Breast epithelium (tissue), 4 donors: ENCODE data around the gene ADRM1. TPM values are rescaled to one million over a fixed set of nuclear protein-coding genes. Genes with fewer than 3 reads are reported as not detected.

Source experiments
- DNase-seq, 2 donors: peaks; one replicate each; pipeline ENCODE4 v3.0.0-alpha.2; 2019; ENCODE audit warnings: low spot score in 2 of 2
- H3K27ac ChIP-seq, 2 donors: fragments of 200-600 bp; sonication (generic) in 1 of 2; one replicate each; pipeline ENCODE4 v1.5.1; 2016 to 2019; ENCODE audit warnings: mild to moderate bottlenecking in 1 of 2
- H3K27me3 ChIP-seq, 2 donors: fragments of 200-600 bp; sonication (generic) in 1 of 2; one replicate each; pipeline versions ENCODE4 v1.5.1 to v1.6.0; 2017 to 2019; ENCODE audit warnings: control low read depth in 1 of 2, mild to moderate bottlenecking in 1 of 2
- H3K36me3 ChIP-seq: fragments of 200-600 bp; one replicate; pipeline ENCODE4 v1.5.1; 2019
- H3K4me1 ChIP-seq, 2 donors: fragments of 200-600 bp; sonication (generic); one replicate each; pipeline ENCODE4 v1.5.1; 2016 to 2019; ENCODE audit warnings: control low read depth in 1 of 2
- H3K4me3 ChIP-seq, 3 donors: fragments of 200-600 bp; sonication (generic); 1 replicate in 2 of 3; 2 replicates in 1 of 3; pipeline ENCODE4 v1.5.1; 2016 to 2019; ENCODE audit warnings: mild to moderate bottlenecking in 3 of 3, moderate library complexity in 2 of 3
- H3K9me3 ChIP-seq, 2 donors: fragments of 200-600 bp; sonication (generic) in 1 of 2; one replicate each; pipeline ENCODE4 v1.5.1; 2016 to 2019; ENCODE audit warnings: control low read depth in 1 of 2
- POLR2A ChIP-seq: fragments of 450-650 bp; IDR thresholded peaks from one replicate; pipeline ENCODE4 v1.6.1; 2016; ENCODE audit warnings: antibody characterized with exemption, mild to moderate bottlenecking, moderate library complexity
- POLR2AphosphoS5 ChIP-seq, 3 donors: sonication (generic); formaldehyde crosslinking; IDR thresholded peaks; one replicate each; pipeline ENCODE4 v1.6.1; 2017; ENCODE audit warnings: antibody characterized with exemption in 3 of 3
- intact Hi-C: fragments of 100-400 bp; cut with DNase I; formaldehyde crosslinking; loops from one replicate; pipeline ENCODE4 v1.15.1; 2023; ENCODE audit warnings: low total_unique reads
- total RNA-seq, 3 donors: library from RNA; depleted of rRNA; stranded (reverse); fragments of >200 nt; gene quantifications; one replicate each; pipeline ENCODE4 v1.1.0, GENCODE V29; 2016
- TF ChIP-seq, protein P1 (sequence below), 3 donors: fragments of 450-650 bp; IDR thresholded peaks; one replicate each; pipeline ENCODE4 v1.5.1; 2016 to 2017; ENCODE audit warnings: antibody characterized with exemption in 3 of 3, mild to moderate bottlenecking in 3 of 3, moderate library complexity in 3 of 3

Gene ADRM1
- total RNA-seq, 3 donors from 2014 or later: 80.2 to 131 (median 105) TPM

DNA sequence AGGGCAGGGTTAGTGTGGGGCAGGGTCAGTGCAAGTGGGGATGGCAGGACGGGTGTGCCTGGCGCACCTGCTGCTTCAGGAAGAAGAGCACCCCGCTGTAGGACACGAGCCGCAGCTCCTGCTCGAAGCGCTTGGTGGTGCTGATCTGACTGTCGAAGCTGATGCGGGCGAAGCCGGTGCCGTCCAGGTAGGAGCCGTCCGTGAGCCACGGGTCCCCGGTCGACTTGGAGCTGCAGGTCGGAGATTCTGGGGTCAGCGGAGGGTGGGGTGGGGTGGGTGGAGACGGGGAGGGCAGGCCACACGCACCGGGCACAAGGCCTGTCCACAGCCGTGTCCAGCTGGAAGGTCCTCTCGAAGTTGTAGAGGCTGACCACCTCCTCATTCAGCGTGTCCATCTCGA is 10.2 kb downstream of the ADRM1 start:
- Histone ChIP-seq H3K4me1 (no peaks in the 10 kb centered on the region), H3K4me3 (no peak overlapping the region), H3K27me3 (no peaks in the 10 kb centered on the region), H3K36me3 (no peaks in the 10 kb centered on the region), H3K27ac (no peak overlapping the region), H3K9me3 (no peaks in the 10 kb centered on the region)
- TF ChIP-seq POLR2A: no peak
- TF ChIP-seq, protein P1, sequence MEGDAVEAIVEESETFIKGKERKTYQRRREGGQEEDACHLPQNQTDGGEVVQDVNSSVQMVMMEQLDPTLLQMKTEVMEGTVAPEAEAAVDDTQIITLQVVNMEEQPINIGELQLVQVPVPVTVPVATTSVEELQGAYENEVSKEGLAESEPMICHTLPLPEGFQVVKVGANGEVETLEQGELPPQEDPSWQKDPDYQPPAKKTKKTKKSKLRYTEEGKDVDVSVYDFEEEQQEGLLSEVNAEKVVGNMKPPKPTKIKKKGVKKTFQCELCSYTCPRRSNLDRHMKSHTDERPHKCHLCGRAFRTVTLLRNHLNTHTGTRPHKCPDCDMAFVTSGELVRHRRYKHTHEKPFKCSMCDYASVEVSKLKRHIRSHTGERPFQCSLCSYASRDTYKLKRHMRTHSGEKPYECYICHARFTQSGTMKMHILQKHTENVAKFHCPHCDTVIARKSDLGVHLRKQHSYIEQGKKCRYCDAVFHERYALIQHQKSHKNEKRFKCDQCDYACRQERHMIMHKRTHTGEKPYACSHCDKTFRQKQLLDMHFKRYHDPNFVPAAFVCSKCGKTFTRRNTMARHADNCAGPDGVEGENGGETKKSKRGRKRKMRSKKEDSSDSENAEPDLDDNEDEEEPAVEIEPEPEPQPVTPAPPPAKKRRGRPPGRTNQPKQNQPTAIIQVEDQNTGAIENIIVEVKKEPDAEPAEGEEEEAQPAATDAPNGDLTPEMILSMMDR (IDR thresholded peaks at IDR 0.05): no peak
- no peak for TF ChIP-seq POLR2AphosphoS5 (IDR thresholded peaks at IDR 0.05)
- intact Hi-C loops: loop anchor here (5.0 kb wide), 1 partner anchor 64 kb away; no protein-coding TSS in a partner anchor
- DNase-seq: no peak

DNA sequence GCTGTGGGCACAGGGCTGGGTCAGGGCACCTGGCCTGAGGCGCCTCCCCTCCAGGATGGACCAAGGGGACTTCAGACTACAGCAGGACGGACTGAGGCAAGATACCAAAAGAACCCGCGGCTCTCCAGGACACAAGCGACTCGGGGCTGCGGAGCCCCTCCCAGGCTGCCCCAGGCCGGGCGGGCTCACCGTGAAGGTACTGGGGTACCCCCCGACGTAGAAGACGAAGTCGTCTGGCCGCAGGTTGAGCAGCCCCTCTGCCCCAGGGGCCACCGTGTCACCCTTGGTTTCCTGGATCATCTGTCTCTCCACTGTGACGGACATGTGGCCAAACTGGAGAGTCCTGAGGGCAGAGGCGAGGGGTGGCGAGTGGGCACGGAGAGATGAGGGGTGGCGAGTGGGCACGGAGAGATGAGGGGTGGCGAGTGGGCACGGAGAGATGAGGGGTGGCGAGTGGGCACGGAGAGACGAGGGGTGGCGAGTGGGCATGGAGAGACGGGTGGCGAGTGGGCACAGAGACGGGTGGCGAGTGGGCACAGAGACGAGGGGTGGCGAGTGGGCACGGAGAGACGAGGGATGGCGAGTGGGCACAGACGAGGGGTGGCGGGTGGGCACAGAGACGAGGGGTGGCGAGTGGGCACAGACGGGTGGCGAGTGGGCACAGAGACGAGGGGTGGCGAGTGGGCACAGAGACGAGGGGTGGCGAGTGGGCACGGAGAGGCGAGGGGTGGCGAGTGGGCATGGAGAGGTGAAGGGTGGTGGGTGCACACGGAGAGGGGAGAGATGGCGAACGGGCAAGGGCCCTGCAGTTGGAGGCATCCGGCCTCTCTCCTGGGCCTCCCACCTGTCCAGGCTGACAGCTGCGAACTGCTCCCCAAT is 10.9 kb downstream of the ADRM1 start:
- Histone ChIP-seq H3K4me3 (no peak overlapping the region), H3K27ac (no peak overlapping the region), H3K27me3 (no peaks in the 10 kb centered on the region), H3K9me3 (no peaks in the 10 kb centered on the region), H3K36me3 (no peaks in the 10 kb centered on the region), H3K4me1 (no peaks in the 10 kb centered on the region)
- TF ChIP-seq, protein P1 (IDR thresholded peaks at IDR 0.05): no peak
- TF ChIP-seq POLR2A (no peak), POLR2AphosphoS5 (IDR thresholded peaks at IDR 0.05) (no peak)
- DNase-seq: no peak
- intact Hi-C loops: loop anchor here (5.0 kb wide), 1 partner anchor 64 kb away; no protein-coding TSS in a partner anchor

DNA sequence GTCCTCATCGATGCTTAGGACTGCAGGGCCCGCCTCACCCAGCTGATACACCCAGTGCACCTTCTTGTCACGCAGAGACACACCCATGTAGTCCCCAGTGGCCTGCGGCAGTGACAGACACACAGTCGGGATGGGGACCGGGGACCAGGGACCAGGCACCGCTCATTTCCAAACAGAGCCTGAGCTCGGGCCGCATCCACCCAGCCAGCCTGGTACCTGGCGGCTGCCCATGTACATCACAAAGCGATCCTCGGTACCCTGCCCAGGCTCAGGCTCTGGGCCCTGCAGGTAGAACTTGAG is 11.5 kb downstream of the ADRM1 start:
- Histone ChIP-seq H3K4me1 (no peaks in the 10 kb centered on the region), H3K27ac (no peak overlapping the region), H3K4me3 (no peak overlapping the region), H3K27me3 (no peaks in the 10 kb centered on the region), H3K36me3 (no peaks in the 10 kb centered on the region), H3K9me3 (no peaks in the 10 kb centered on the region)
- intact Hi-C loops: loop anchor here (5.0 kb wide), 1 partner anchor 63 kb away; no protein-coding TSS in a partner anchor
- no peak for DNase-seq
- TF ChIP-seq POLR2A: no peak
- no peak for TF ChIP-seq POLR2AphosphoS5 (IDR thresholded peaks at IDR 0.05)
- TF ChIP-seq, protein P1 (IDR thresholded peaks at IDR 0.05): no peak

DNA sequence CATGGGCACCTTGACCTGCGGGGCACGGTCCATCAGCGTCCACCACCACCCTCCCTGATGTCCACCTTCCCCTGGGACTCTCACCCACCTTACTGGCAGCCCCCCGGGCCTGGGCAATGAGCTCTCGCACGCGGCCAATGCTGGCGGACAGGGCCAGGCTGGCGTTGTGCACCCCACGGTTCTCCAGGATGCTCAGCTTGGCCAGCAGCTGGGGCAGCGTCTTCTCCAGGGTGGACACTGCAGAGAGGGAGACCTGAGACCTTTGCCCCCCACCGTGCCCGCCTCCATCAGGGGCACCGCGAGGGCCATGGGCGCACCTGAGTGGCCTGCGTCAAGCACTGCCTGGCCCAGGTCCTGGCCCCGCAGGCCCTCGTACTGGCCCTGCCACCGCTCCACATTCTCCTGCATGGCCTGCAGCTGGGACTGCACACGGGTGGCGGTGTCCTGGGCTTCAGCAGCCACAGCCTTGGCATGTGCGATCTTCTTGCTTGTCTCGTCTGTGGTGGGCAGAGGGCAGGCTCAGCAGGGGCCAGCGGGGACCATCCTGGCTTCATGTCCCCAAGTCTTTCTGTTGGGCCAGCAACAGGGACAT is 12.0 kb downstream of the ADRM1 start:
- H3K9me3 ChIP-seq: no peaks in the 10 kb centered on the region
- H3K36me3 ChIP-seq: no peaks in the 10 kb centered on the region
- TF ChIP-seq, protein P1 (IDR thresholded peaks at IDR 0.05): no peak
- TF ChIP-seq POLR2A (no peak), POLR2AphosphoS5 (IDR thresholded peaks at IDR 0.05) (no peak)
- no peaks in the 10 kb centered on the region for H3K27me3 ChIP-seq
- H3K27ac ChIP-seq: no peak overlapping the region
- H3K4me1 ChIP-seq: no peaks in the 10 kb centered on the region
- DNase-seq: no peak
- intact Hi-C loops: loop anchor here (5.0 kb wide), 1 partner anchor 62 kb away; no protein-coding TSS in a partner anchor
- no peak overlapping the region for H3K4me3 ChIP-seq

DNA sequence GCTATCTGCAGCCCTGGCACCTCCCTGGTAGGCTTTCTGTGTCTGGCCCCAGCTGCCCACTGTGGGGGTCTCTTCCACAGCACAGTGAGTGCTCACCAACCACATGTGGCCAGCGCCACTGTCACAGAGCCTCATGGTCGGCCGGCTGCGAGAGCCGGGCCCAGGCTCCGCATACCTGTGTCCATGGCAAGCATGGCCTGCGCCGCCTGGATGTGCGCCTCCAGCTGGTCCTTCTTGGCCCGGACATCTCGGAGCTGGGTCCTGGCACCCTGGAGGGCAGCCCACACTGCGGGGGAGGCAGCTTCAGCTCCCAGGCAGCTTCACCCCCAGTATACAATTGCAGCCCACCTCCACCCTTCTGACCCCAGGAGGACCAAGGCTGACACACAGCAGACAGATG is 13.0 kb downstream of the ADRM1 start:
- no peak overlapping the region for H3K27ac ChIP-seq
- TF ChIP-seq, protein P1 (IDR thresholded peaks at IDR 0.05): no peak
- TF ChIP-seq POLR2AphosphoS5 (IDR thresholded peaks at IDR 0.05) (no peak), POLR2A (no peak)
- DNase-seq: no peak
- no peaks in the 10 kb centered on the region for H3K9me3 ChIP-seq
- intact Hi-C loops: no loop called here
- no peaks in the 10 kb centered on the region for H3K27me3 ChIP-seq
- no peaks in the 10 kb centered on the region for H3K36me3 ChIP-seq
- H3K4me3 ChIP-seq: no peak overlapping the region
- H3K4me1 ChIP-seq: no peaks in the 10 kb centered on the region
